Measurements from ENCODE around the gene PARD3B. TPM values are rescaled to one million over a fixed set of nuclear protein-coding genes. Genes with fewer than 3 reads are reported as not detected.

Gene PARD3B
- total RNA-seq, 1 donor from 2014 or later: not detected

GRCh38 chr2:205011031-205011430 lies 465.8 kb downstream of the PARD3B start:
- intact Hi-C loops (cut with micrococcal nuclease): no loop called here
- Mint-ChIP-seq H3K36me3 (ENCODE audit: low read depth) (no peaks in the 10 kb centered on the region), H3K4me1 (no peaks in the 10 kb centered on the region), H3K27me3 (no peaks in the 10 kb centered on the region), H3K9me3 (peaks cover 3% of the 10 kb centered on the region), H3K27ac (no peak overlapping the region), H3K4me3 (no peak overlapping the region)
- CTCF ChIA-PET: no interaction called here
- no peak for DNase-seq
- ATAC-seq (ENCODE audit: low read depth): no peak
- no peak for TF ChIP-seq CTCF (IDR thresholded peaks at IDR 0.05)
- POLR2A ChIA-PET: no interaction called here

GRCh38 chr2:205012961-205013360 lies 467.7 kb downstream of the PARD3B start:
- Mint-ChIP-seq H3K4me3 (no peak overlapping the region), H3K9me3 (no peaks in the 10 kb centered on the region), H3K27ac (no peak overlapping the region), H3K36me3 (ENCODE audit: low read depth) (no peaks in the 10 kb centered on the region), H3K27me3 (no peaks in the 10 kb centered on the region), H3K4me1 (no peaks in the 10 kb centered on the region)
- DNase-seq (no peak), ATAC-seq (ENCODE audit: low read depth) (no peak)
- CTCF ChIA-PET: no interaction called here
- no peak for TF ChIP-seq CTCF (IDR thresholded peaks at IDR 0.05)
- intact Hi-C loops (cut with micrococcal nuclease): no loop called here
- POLR2A ChIA-PET: no interaction called here

GRCh38 chr2:205013586-205013985 lies 468.3 kb downstream of the PARD3B start:
- no peaks in the 10 kb centered on the region for H3K36me3 Mint-ChIP-seq (ENCODE audit: low read depth)
- CTCF ChIA-PET: no interaction called here
- no peak for TF ChIP-seq CTCF (IDR thresholded peaks at IDR 0.05)
- intact Hi-C loops (cut with micrococcal nuclease): no loop called here
- no peak for ATAC-seq (ENCODE audit: low read depth)
- no peaks in the 10 kb centered on the region for H3K27me3 Mint-ChIP-seq
- no peak for DNase-seq
- no peaks in the 10 kb centered on the region for H3K9me3 Mint-ChIP-seq
- H3K27ac Mint-ChIP-seq: no peak overlapping the region
- POLR2A ChIA-PET: no interaction called here
- H3K4me3 Mint-ChIP-seq: no peak overlapping the region
- no peaks in the 10 kb centered on the region for H3K4me1 Mint-ChIP-seq

- no peaks in the 10 kb centered on the region for H3K27me3 Mint-ChIP-seq
- no peaks in the 10 kb centered on the region for H3K4me1 Mint-ChIP-seq
- POLR2A ChIA-PET: no interaction called here
Measured at GRCh38 chr2:205014201-205014600, 468.9 kb downstream of the PARD3B start.

GRCh38 chr2:205017381-205017780 lies 472.1 kb downstream of the PARD3B start:
- H3K9me3 Mint-ChIP-seq: no peaks in the 10 kb centered on the region
- H3K27me3 Mint-ChIP-seq: no peaks in the 10 kb centered on the region
- TF ChIP-seq CTCF (IDR thresholded peaks at IDR 0.05): no peak
- H3K4me3 Mint-ChIP-seq: no peak overlapping the region
- H3K4me1 Mint-ChIP-seq: no peaks in the 10 kb centered on the region
- ChIA-PET CTCF (no interaction called here), POLR2A (no interaction called here)
- DNase-seq: no peak
- intact Hi-C loops (cut with micrococcal nuclease): no loop called here
- no peak overlapping the region for H3K27ac Mint-ChIP-seq
- no peaks in the 10 kb centered on the region for H3K36me3 Mint-ChIP-seq (ENCODE audit: low read depth)
- ATAC-seq (ENCODE audit: low read depth): no peak

More at GRCh38 chr2:205014201-205014600, 468.9 kb downstream of the PARD3B start:
- Mint-ChIP-seq H3K9me3 (no peaks in the 10 kb centered on the region), H3K4me3 (no peak overlapping the region), H3K27ac (no peak overlapping the region), H3K36me3 (ENCODE audit: low read depth) (no peaks in the 10 kb centered on the region)
- intact Hi-C loops (cut with micrococcal nuclease): no loop called here
- TF ChIP-seq CTCF (IDR thresholded peaks at IDR 0.05): no peak
- ATAC-seq (ENCODE audit: low read depth): no peak
- DNase-seq: no peak
- CTCF ChIA-PET: no interaction called here

Data from activated B cell treated with CpG ODN at 0.5 μM for 24 hours (primary cell).